Purkinje cell (primary cell): ENCODE results near the gene INS. TPM values are rescaled to one million over a fixed set of nuclear protein-coding genes. Genes with fewer than 3 reads are reported as not detected.

Source experiments
- polyA plus RNA-seq: library from polyadenylated mRNA; unstranded; fragments of >200 nt; fragmentation: Nextera tagmentation; gene quantifications from 2 replicates; pipeline ENCODE4 v1.2.1, GENCODE V29; 2014

The INS gene
- not detected in 2 replicates for polyA plus RNA-seq

GRCh38 chr11:2160736-2161259, at the start of gene INS:
TSS of gene INS (minus strand) at chr11:2161209. CDS start at chr11:2160971, 238 bp downstream.

GRCh38 chr11:2171591-2172003, 10.6 kb upstream of the INS start, which contains the start of gene TH:
TSS of gene TH (minus strand) at chr11:2171815. CDS start at chr11:2171786, 29 bp downstream.

GRCh38 chr11:2139123-2139521, 21.9 kb downstream of the INS start, which contains the start of gene IGF2:
TSS of gene IGF2 (minus strand) at chr11:2139389. CDS start at chr11:2135523, 3,866 bp downstream.

Other genes starting within 250 kb of the INS start
- gene TNNT3, start 241.5 kb downstream of the INS start, polyA plus RNA-seq, result not detected in 2 replicates
- 2.4 and 4.5 TPM in 2 replicates for gene MRPL23, start 213.9 kb downstream of the INS start, polyA plus RNA-seq
- gene H19, start 163.4 kb downstream of the INS start, polyA plus RNA-seq, result not detected in 2 replicates
- gene IGF2, start 21.8 kb downstream of the INS start, polyA plus RNA-seq, result 0.14 TPM in 1 of 2 replicates, not detected in the other
- gene TH, start 10.6 kb upstream of the INS start, polyA plus RNA-seq, result not detected in 2 replicates
- not detected in 2 replicates for gene ASCL2, start 109.4 kb upstream of the INS start, polyA plus RNA-seq
- not detected in 2 replicates for gene C11orf21, start 140.7 kb upstream of the INS start, polyA plus RNA-seq
- not detected in 2 replicates for gene TSPAN32, start 140.8 kb upstream of the INS start, polyA plus RNA-seq
- gene CD81, start 216.1 kb upstream of the INS start, polyA plus RNA-seq, result 41.5 and 50.9 TPM in 2 replicates
- 3.6 and 4.8 TPM in 2 replicates for gene TSSC4, start 239.5 kb upstream of the INS start, polyA plus RNA-seq